ENCODE results near the gene RASL11A. TPM values are rescaled to one million over a fixed set of nuclear protein-coding genes. Genes with fewer than 3 reads are reported as not detected.
"Not testable (repeated sequence)": the region's sequence is repeated elsewhere in the genome, so short reads cannot be mapped to it uniquely, and the experiment has no call there.

RASL11A gene
- polyA plus RNA-seq, 2 of the 4 experiments (the other 2 are of a cell fraction), result 2.1 to 4.7 TPM

DNA sequence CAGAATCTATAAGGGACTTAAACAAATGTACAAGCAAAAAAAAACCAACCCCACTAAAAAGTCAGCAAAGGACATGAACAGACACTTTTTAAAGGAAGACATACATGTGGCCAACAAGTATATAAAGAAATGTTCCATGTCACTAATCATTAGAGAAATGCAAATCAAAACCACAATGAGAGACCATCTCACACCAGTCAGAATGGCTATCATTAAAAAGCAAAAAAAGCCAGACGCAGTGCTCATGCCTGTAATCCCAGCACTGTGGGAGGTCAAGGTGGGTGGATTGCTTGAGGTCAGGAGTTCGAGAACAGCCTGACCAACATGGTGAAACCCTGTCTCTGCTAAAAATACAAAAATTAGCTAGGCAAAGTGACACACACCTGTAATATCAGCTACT lies 48.5 kb upstream of the RASL11A start:
- H3K9me3 ChIP-seq; POLR2A ChIA-PET; H3K4me2 ChIP-seq; H3K27ac ChIP-seq; ATAC-seq; DNase-seq (ENCODE audit: low read depth in 1 of 2, low spot score in 1 of 2); CTCF ChIA-PET; H3K4me1 ChIP-seq; FAIRE-seq; H3K4me3 ChIP-seq: not testable (repeated sequence)
- 53% methylated on average over 2 of the region's 2 CpGs for WGBS (ENCODE audit: missing lambda C conversion rate)

DNA sequence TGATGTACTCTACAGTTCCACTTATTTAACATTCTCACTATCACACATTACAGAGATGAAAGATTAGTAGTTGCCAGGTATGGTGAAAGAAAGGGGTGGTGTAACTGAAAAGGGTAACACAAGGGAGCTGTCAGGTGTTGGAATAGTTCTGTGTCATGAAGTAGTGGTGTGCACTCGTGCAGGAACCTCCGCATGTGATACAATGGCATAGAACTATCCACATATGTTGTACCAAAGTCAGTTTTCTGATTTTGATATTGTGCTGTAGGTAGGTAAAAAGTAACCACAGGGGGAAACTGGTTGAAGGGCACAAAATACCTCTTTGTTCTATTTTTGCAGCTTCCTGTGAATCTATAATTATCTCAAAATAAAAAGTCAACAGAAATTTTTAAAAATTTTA lies 43.6 kb upstream of the RASL11A start:
- ChIA-PET POLR2A (interaction anchor here (0.7 kb wide), 1 partner anchor 21 kb away, joined by 3 read pairs; no protein-coding TSS in a partner anchor), CTCF (interaction anchor here (0.6 to 1.2 kb wide), 4 partner anchors 20 to 773 kb away, joined by 3 to 4 read pairs (median 4); partner anchors contain the start of gene RASL11A)
- H3K27ac ChIP-seq, result no peak overlapping the region
- H3K9me3 ChIP-seq, result peaks cover 5% of the 10 kb centered on the region; the same call in 2 of the 3 replicates
- FAIRE-seq (no peak), ATAC-seq (no peak), DNase-seq (ENCODE audit: low read depth in 1 of 2, low spot score in 1 of 2) (no peak)
- no peaks in the 10 kb centered on the region for H3K4me1 ChIP-seq
- H3K4me2 ChIP-seq, result no peak overlapping the region
- no peak overlapping the region for H3K4me3 ChIP-seq
- 87% methylated on average over 2 of the region's 2 CpGs for WGBS (ENCODE audit: missing lambda C conversion rate)
- TF ChIP-seq HDAC2 (IDR thresholded peaks at IDR 0.05) (no peak), HOXB13 (CRISPR knock-in tag; IDR thresholded peaks at IDR 0.05; ENCODE audit: low read depth) (no peak), ELK1 (IDR thresholded peaks at IDR 0.05; ENCODE audit: low read depth, low read length) (no peak), NFE2L2 (conservative IDR thresholded peaks at IDR 0.05; ENCODE audit: low read length) (no peak), HOXB5 (CRISPR knock-in tag; IDR thresholded peaks at IDR 0.05) (no peak), HES2 (IDR thresholded peaks at IDR 0.05) (no peak)

DNA sequence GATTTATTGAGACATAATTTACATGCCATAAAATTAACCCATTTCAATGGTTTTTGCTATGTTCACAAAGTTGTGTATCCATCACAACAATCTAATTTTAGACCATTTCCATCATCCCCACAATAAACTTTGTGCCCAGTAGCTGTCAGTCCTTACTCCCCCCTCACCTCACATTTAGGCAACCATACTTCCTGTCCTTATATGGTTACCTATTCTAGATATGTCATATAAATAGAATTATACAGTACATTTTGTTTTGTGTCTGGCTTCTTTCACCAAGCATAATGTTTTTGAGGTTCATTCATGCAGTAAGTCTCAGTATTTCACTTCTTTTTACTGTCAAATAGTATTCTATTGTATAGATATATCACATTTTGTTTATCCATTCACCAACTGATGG lies 42.5 kb upstream of the RASL11A start:
- no peak for TF ChIP-seq CBX2 (IDR thresholded peaks at IDR 0.05; ENCODE audit: borderline replicate concordance, low read depth)
- TF ChIP-seq JUN (IDR thresholded peaks at IDR 0.05), result no peak
- no peak for TF ChIP-seq EHMT2 (IDR thresholded peaks at IDR 0.05; ENCODE audit: low read depth)
- no peak for TF ChIP-seq NR3C1 (IDR thresholded peaks at IDR 0.05)
- no peak for TF ChIP-seq HDAC2 (IDR thresholded peaks at IDR 0.05)
- TF ChIP-seq PBX3 (IDR thresholded peaks at IDR 0.05), result no peak
- TF ChIP-seq BCL3 (IDR thresholded peaks at IDR 0.05), result no peak
- no peak for TF ChIP-seq NFE2L2 (conservative IDR thresholded peaks at IDR 0.05; ENCODE audit: low read length)
- no peak for TF ChIP-seq REST (IDR thresholded peaks at IDR 0.05)
- no peak for TF ChIP-seq USF2 (IDR thresholded peaks at IDR 0.05)
- TF ChIP-seq POLR2A (IDR thresholded peaks at IDR 0.05; ENCODE audit: low read length), result no peak
- no peak for TF ChIP-seq CHD2 (IDR thresholded peaks at IDR 0.05; ENCODE audit: low read length, partially characterized antibody)

More for the DNA sequence above, 42.5 kb upstream of the RASL11A start:
- no peak overlapping the region for H3K4me3 ChIP-seq
- DNase-seq (ENCODE audit: low read depth in 1 of 2, low spot score in 1 of 2) (no peak), ATAC-seq (no peak), FAIRE-seq (no peak)
- ChIA-PET CTCF (interaction anchor here (0.7 kb wide), 1 partner anchor 166 kb away, joined by 3 read pairs; no protein-coding TSS in a partner anchor), POLR2A (no interaction called here)
- no peak overlapping the region for H3K4me2 ChIP-seq
- no peaks in the 10 kb centered on the region for H3K4me1 ChIP-seq
- no peak overlapping the region for H3K27ac ChIP-seq
- H3K9me3 ChIP-seq, result peaks cover 5% of the 10 kb centered on the region

All from A549 (cell line).